ENCODE measurements around the gene CD2BP2.
"Not testable (repeated sequence)": the region's sequence is repeated elsewhere in the genome, so short reads cannot be mapped to it uniquely, and the experiment has no call there.

Gene CD2BP2

GRCh38 chr16:30358990-30359870 is 4.1 kb upstream of the CD2BP2 start:
- DNase-seq: no peak

- DNase-seq: no peak
Measured at GRCh38 chr16:30358577-30358936, 3.4 kb upstream of the CD2BP2 start.

GRCh38 chr16:30357715-30358576 is 2.8 kb upstream of the CD2BP2 start:
- DNase-seq: no peak

DNA sequence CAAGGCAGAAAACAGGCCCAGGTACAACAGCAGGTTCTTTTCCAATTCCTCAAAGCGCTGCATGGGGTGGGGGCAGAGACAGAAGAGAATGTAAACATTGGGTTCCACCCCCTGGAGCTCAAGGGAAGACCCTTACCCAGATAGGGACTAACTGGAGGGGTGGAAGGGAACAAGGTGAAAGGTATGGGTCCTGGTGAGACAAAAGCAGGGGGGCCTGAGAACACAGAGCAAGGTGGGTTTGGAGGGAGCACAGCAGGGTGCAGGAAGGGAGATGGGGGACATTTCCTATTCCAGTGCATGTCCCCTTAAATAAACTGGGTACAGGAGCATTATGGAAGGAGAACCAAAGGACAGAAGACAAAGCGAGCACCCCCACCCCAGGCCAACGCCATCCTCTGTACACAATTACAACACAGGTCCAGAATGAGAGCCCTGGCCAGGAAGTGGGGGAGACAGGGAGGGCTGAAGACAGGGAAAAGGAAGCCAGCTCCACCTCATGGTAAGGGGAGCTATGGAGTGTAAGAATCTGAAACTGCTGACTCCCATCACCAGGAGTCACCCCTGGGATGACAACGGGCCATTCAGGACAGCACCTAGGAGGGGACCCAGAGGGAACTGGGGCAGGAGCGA is 2.1 kb upstream of the CD2BP2 start:
- no peak for DNase-seq

- no peak for DNase-seq
Measured at GRCh38 chr16:30356401-30357084, 1.4 kb upstream of the CD2BP2 start.

GRCh38 chr16:30355954-30356308 is 823 bp upstream of the CD2BP2 start:
- no peak for DNase-seq

- no peak for DNase-seq
Measured at GRCh38 chr16:30354423-30355143, 525 bp downstream of the CD2BP2 start.

GRCh38 chr16:30353438-30354129 is 1.5 kb downstream of the CD2BP2 start:
- DNase-seq: no peak

DNA sequence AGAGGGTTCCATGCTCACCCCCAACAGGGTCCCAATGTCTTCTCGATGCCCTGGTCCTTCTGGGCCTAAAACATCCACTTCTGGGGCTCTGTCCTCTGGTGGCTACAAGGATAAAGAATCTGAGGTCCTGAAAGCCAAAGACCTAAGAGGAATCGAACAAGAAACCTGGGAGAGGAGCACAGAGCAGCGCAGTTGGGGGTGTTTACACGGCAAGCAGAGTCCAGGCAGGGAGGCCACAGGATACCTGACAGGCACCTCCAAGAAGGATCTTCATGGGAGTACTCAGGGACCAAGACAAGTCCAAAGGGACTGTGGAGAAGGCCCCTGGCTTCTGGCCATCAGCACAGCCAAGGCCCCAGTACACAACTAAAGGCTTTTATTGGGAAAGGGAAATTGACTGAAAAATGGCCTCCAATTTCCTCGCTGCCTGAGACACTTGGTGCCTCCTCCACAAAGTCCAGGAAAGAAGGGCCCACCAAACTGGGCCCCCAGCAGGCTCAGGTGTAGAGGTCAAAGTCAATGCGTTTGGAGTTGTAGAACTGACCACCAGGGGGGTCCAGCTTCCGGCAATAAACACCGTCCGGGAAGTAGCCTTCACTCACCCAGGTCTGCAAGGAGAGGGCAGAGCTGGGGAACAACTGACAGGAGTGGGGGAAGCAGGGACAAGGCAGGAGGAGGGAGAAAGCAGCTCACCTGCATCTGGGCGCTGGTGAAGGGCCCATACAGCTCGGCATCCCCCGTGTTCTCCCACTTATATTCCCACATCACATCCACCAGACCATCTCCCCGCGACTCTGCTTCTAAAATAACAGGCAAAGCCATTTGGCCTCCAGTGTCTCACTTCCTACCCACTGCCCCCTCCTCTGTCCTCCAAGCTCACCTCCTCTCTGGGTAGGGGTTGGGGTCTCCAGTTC is 2.4 kb downstream of the CD2BP2 start:
- no peak for DNase-seq

DNA sequence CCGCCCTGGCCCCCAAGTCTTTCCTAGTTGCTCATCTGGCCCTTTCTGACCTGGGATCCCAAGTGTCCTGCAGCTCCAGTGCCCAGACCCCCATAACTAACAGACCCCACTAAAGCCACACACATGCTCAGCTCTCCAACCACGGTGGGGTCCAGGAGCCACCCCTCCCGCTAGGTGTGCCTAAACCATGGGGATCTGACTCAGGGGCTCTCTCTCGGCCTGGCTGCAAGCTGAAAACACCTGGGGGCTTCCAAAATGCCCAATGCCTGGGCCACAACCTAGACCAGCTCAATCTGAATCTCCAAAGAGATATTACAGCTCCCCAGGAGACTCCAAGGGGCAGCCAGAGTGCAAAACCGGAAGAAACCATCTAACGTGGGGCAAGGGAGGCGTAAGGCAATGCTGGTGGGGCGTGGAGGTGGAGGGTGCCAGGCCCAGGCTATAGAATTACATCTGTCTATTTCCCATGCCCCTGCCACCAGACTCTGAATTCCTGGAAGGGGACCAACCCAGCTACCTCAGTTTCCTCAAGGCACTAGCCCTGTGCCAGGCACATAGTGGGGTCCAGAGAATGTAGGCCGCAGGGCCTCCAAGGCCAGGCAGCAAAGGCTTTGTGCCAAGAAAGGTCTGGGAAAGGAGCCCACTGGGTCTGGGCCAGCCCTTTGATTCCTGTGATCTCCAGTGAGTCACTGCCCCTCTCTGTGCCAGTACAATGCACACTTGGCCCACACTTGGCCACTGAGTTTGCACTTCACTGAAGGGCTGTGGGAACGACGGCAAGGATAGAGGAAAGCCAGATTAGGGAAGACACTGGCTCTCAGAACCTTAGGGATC is 3.3 kb downstream of the CD2BP2 start:
- DNase-seq: peak; percentile 60

DNA sequence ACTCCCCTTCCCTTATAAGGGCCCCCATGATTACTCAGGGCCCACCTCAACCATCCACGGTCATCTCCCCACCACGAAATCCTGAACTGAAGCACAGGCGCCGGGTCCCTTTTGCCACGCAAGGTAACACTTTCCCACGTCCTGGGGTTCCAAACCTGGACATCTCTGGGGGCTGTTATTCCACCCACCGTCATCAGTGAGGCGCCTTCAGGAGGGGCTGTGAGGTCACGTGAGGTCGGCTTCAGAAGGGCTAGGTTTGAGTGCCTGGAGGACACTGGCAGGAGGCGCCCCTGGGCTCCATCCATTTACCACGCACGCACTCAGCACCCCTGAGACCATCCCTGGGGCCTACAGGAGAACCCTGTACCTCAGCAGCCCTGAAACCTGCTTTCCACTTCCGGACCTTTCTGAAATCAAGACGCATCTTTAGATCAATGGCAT is 4.1 kb downstream of the CD2BP2 start:
- DNase-seq: no peak

GRCh38 chr16:30350134-30350871 is 4.8 kb downstream of the CD2BP2 start:
- DNase-seq: no peak

- DNase-seq: no peak
Measured at GRCh38 chr16:30349675-30350074, 5.4 kb downstream of the CD2BP2 start.

- no peak for DNase-seq
Measured at GRCh38 chr16:30348929-30349328, 6.2 kb downstream of the CD2BP2 start.

DNA sequence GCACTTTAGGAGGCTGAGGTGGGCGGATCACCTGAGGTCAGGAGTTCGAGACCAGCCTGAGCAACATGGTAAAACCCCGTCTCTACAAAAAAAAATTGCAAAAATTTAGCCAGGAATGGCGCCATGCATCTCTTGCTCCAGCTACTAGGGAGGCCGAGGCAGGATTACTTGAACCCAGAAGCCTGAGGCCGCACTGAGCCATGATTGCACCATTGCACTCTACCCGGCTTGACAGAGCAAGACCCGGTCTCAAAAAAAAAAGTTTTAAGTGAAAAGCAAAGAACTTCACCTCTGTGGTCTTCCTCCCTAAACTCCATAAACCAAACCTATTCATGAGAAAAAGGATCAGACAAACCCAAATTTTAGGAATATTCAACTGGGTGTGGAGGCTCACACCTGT is 7.0 kb downstream of the CD2BP2 start:
- DNase-seq: no peak

- no peak for DNase-seq
Measured at GRCh38 chr16:30346286-30346685, 8.8 kb downstream of the CD2BP2 start.

DNA sequence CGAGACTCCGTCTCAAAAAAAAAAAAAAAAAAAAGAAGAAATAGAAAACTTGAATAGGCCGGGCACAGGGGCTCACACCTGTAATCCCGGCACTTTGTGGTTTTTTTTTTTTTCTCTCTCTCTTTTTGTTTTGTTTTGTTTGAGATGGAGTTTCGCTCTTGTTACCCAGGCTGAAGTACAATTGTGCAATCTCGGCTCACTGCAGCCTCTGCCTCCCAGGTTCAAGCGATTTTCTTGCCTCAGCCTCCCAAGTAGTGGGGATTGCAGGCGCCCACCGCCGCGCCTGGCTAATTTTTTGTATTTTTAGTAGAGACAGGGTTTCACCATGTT is 11.7 kb downstream of the CD2BP2 start:
- not testable (repeated sequence) for DNase-seq

GRCh38 chr16:30342751-30343490 is 12.2 kb downstream of the CD2BP2 start:
- DNase-seq: no peak
